Heart left ventricle (tissue), 16 donors: ENCODE results near the gene PXK. TPM values are rescaled to one million over a fixed set of nuclear protein-coding genes. Genes with fewer than 3 reads are reported as not detected.

Experiments used
- ATAC-seq, 4 donors: fragments of 200-7000 bp; cut with Tn5 transposase; one replicate each; pipeline ENCODE4 v1.9.1; 2020 to 2022; ENCODE audit warnings: moderate library complexity in 4 of 4, mild to moderate bottlenecking in 3 of 4, moderate number of reproducible peaks in 1 of 4
- DNase-seq, 5 donors: peaks; one replicate each; pipeline ENCODE4 v3.0.0-alpha.2; 2020
- H3K27ac ChIP-seq, 12 donors: fragments of 200-600 bp; sonication (generic) in 4 of 12; one replicate each; pipeline versions ENCODE4 v1.5.0 to v1.8.0; 2016 to 2022; ENCODE audit warnings: mild to moderate bottlenecking in 2 of 12
- H3K27me3 ChIP-seq, 9 donors: fragments of 200-600 bp; sonication (generic) in 2 of 9; one replicate each; pipeline versions ENCODE4 v1.5.1 to v1.8.0; 2016 to 2022; ENCODE audit warnings: mild to moderate bottlenecking in 3 of 9
- H3K36me3 ChIP-seq, 9 donors: fragments of 200-600 bp; sonication (generic) in 2 of 9; one replicate each; pipeline versions ENCODE4 v1.5.0 to v1.8.0; 2018 to 2022; ENCODE audit warnings: mild to moderate bottlenecking in 2 of 9
- H3K4me1 ChIP-seq, 12 donors: fragments of 200-600 bp; sonication (generic) in 4 of 12; one replicate each; pipeline versions ENCODE4 v1.5.0 to v1.8.0; 2016 to 2022; ENCODE audit warnings: mild to moderate bottlenecking in 3 of 12
- H3K4me3 ChIP-seq, 12 donors: fragments of 200-600 bp; sonication (generic) in 4 of 12; one replicate each; pipeline versions ENCODE4 v1.5.0 to v1.8.0; 2017 to 2022; ENCODE audit warnings: mild to moderate bottlenecking in 9 of 12, moderate library complexity in 4 of 12
- H3K9me3 ChIP-seq, 12 donors: fragments of 200-600 bp; sonication (generic) in 4 of 12; one replicate each; pipeline versions ENCODE4 v1.5.0 to v1.8.0; 2016 to 2022; ENCODE audit warnings: mild to moderate bottlenecking in 1 of 12
- CTCF ChIP-seq, 12 donors: fragments of 200-600 bp; sonication (generic) in 4 of 12; IDR thresholded peaks; one replicate each; pipeline versions ENCODE4 v1.5.0 to v1.8.0; 2018 to 2022; ENCODE audit warnings: antibody characterized with exemption in 12 of 12, mild to moderate bottlenecking in 5 of 12
- POLR2A ChIP-seq, 2 donors: fragments of 450-650 bp; IDR thresholded peaks; one replicate each; pipeline ENCODE4 v1.6.1; 2017; ENCODE audit warnings: antibody characterized with exemption in 2 of 2, mild to moderate bottlenecking in 2 of 2, moderate library complexity in 2 of 2
- WGBS, 4 donors: extraction: QIAGEN DNeasy Blood & Tissue Kit in 2 of 4; methylation state at CpG; one replicate each; pipeline versions ENCODE4 v1.1.5 to v1.1.7; 2013 to 2018; 5-methylcytosine and 5-hydroxymethylcytosine counted together
- intact Hi-C, 10 donors: fragments of 100-400 bp; cut with DNase I; formaldehyde crosslinking; loops; one replicate each; pipeline versions ENCODE4 v1.11.1 to v1.14.2; 2022
- polyA plus RNA-seq, 2 donors: library from polyadenylated mRNA; stranded (reverse); fragments of 200-250 nt; gene quantifications; one replicate each; pipeline ENCODE4 v1.2.3, GENCODE V29; 2013
- total RNA-seq, 9 donors: library from RNA; depleted of rRNA in 2 of 9; stranded (reverse); fragments of >200 nt in 2 of 9; fragmentation: NEBNext Ultra II Directional in 3 of 9; extraction: Animal tissue kit (Norgen Biotek cat#: 25700) in 3 of 9; gene quantifications; one replicate each; pipeline versions ENCODE4 v1.1.0 to v1.2.4, GENCODE V29; 2016 to 2023
- donor health status: ischemic (EF 13 %, LVEDD 7.1; RV severe dilation, severe dysfunction).
- donor health status: healthy with polysubstance abuse.
- donor health status: DM: no; HTN: yes; CAD: no.
- donor health status: DM: no; HTN: no; CAD: no.
- donor health status: ischemic (EF 25% LVEDD 6.9; RV normal size, moderate dysfunction).
- donor health status: ischemic (EF 25% LVEDD 5.7; RV mildly dilated, moderate dysfunction).
- donor health status: healthy.
- donor health status: DM: yes; HTN: yes; CAD: no.
- donor health status: ischemic (EF 35%, LVEDD 5.7; RV mildly dilated, moderate dysfunction).
- donor health status: nonischemic (EF 11% LVEDD 7.7; RV severe dilation, severe dysfunction).
- donor health status: DM: yes; HTN: yes; CAD: no.
- donor health status: PGD.
- donor health status: ischemic (EF 29% LVEDD 5.4; RV normal size, mild dysfunction).
- donor health status: nonischemic (EF 23%, LVEDD 6.1; RV moderate dilation, normal function).

PXK gene
- total and polyA plus RNA-seq, 11 donors = 3.4 to 24.3 (median 12.7) TPM

- ATAC-seq (no peak), DNase-seq (no peak)
- intact Hi-C loops = loop anchor here in 1 of 10 donors (10.0 kb wide), 1 partner anchor 49 kb away; no protein-coding TSS in a partner anchor
- Histone ChIP-seq H3K27ac (no peak overlapping the region), H3K9me3 (peaks cover 0 to 8% (median 0%) of the 10 kb centered on the region in 12 donors), H3K36me3 (peaks cover 0 to 5% (median 0%) of the 10 kb centered on the region in 9 donors), H3K27me3 (no peaks in the 10 kb centered on the region), H3K4me1 (no peaks in the 10 kb centered on the region), H3K4me3 (no peak overlapping the region)
- TF ChIP-seq POLR2A (IDR thresholded peaks at IDR 0.05) (no peak), CTCF (IDR thresholded peaks at IDR 0.05) (no peak)
- 76 to 80% (median 78%) methylated on average over 7 to 9 of the region's 9 CpGs for WGBS, 4 donors
Measured at GRCh38 chr3:58293516-58293915, 39.2 kb upstream of the PXK start.

- Histone ChIP-seq H3K27me3 (no peaks in the 10 kb centered on the region), H3K36me3 (peaks cover 0 to 4% (median 0%) of the 10 kb centered on the region in 9 donors), H3K27ac (no peak overlapping the region), H3K4me1 (peaks cover 0 to 2% (median 0%) of the 10 kb centered on the region in 12 donors), H3K4me3 (no peak overlapping the region), H3K9me3 (peaks cover 0 to 8% (median 0%) of the 10 kb centered on the region in 12 donors)
- WGBS, 4 donors = 63 to 81% (median 75%) methylated on average over 5 of the region's 5 CpGs
- ATAC-seq (no peak), DNase-seq (no peak)
- no peak for TF ChIP-seq POLR2A (IDR thresholded peaks at IDR 0.05)
- no peak for TF ChIP-seq CTCF (IDR thresholded peaks at IDR 0.05)
- intact Hi-C loops = loop anchor here in 5 of 10 donors (5.0 to 10.0 kb wide), 4 partner anchors 44 to 109 kb away; partner anchors contain the start of gene ABHD6 (in 3 of the 5)
Measured at GRCh38 chr3:58296269-58296668, 36.4 kb upstream of the PXK start.

- intact Hi-C loops = loop anchor here in 5 of 10 donors (5.0 to 10.0 kb wide), 4 partner anchors 45 to 110 kb away; partner anchors contain the start of gene ABHD6 (in 3 of the 5)
- ATAC-seq = no peak
- Histone ChIP-seq H3K4me1 (peaks cover 0 to 2% (median 0%) of the 10 kb centered on the region in 12 donors), H3K27ac (no peak overlapping the region), H3K9me3 (peaks cover 0 to 8% (median 0%) of the 10 kb centered on the region in 12 donors), H3K27me3 (no peaks in the 10 kb centered on the region), H3K4me3 (no peak overlapping the region), H3K36me3 (peaks cover 0 to 4% (median 0%) of the 10 kb centered on the region in 9 donors)
- no peak for TF ChIP-seq CTCF (IDR thresholded peaks at IDR 0.05)
- no peak for TF ChIP-seq POLR2A (IDR thresholded peaks at IDR 0.05)
- WGBS, 4 donors = 62 to 74% (median 64%) methylated on average over 4 to 6 of the region's 6 CpGs
- DNase-seq = no peak
Measured at GRCh38 chr3:58296843-58297242, 35.8 kb upstream of the PXK start.

DNA sequence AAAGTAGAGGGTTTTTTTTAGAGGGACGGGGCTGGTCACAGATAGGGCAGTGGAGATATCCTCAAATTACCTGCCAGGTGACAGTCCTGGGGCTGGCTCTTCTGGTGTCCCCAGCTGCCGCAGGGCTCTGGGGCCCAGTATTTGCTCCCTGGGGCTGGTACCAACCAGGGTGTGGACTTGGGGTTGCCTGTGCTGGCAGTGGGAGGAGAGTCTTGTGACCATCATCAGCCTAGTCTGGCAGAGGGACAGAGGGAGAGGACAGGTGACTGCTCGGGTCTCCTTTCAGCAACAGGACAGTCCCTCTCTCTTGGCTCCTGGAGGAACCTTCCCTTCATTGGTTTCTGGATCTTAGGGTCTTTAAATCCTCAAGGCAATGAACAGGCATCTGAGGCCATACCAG lies 34.5 kb upstream of the PXK start:
- peaks cover 0 to 5% (median 0%) of the 10 kb centered on the region in 9 donors for H3K27me3 ChIP-seq
- intact Hi-C loops = loop anchor here in 7 of 10 donors (2.0 to 10.0 kb wide), 6 partner anchors 46 to 111 kb away; partner anchors contain the start of gene ABHD6 (in 3 of the 7)
- 53 to 64% (median 62%) methylated on average over 3 of the region's 3 CpGs for WGBS, 4 donors
- peaks cover 0 to 4% (median 0%) of the 10 kb centered on the region in 9 donors for H3K36me3 ChIP-seq
- ATAC-seq (peak in 1 of 4 donors; percentile 19), DNase-seq (no peak)
- H3K9me3 ChIP-seq = peaks cover 0 to 8% (median 0%) of the 10 kb centered on the region in 12 donors
- no peak overlapping the region for H3K27ac ChIP-seq
- H3K4me3 ChIP-seq = no peak overlapping the region
- TF ChIP-seq CTCF (IDR thresholded peaks at IDR 0.05) = no peak
- peaks cover 0 to 2% (median 0%) of the 10 kb centered on the region in 12 donors for H3K4me1 ChIP-seq
